Measurements from ENCODE around the gene CD109. TPM values are rescaled to one million over a fixed set of nuclear protein-coding genes. Genes with fewer than 3 reads are reported as not detected.

Gene CD109
- total RNA-seq, 1 experiment from 2014 or later: 46.1 TPM

GRCh38 chr6:73811706-73812105 lies 115.7 kb downstream of the CD109 start:
- ChIA-PET POLR2A (no interaction called here), CTCF (no interaction called here)
- intact Hi-C loops (cut with micrococcal nuclease; ENCODE audit: unreplicated experiment) (no loop called here), in situ Hi-C loops (cut with HindIII; ENCODE audit: low pct_unique_long_range_greater_than_20kb, low sequenced_read_pairs) (no loop called here)
- ATAC-seq: no peak
- no peak for DNase-seq (ENCODE audit: low read depth, low spot score)
- no peaks in the 10 kb centered on the region for H3K27me3 ChIP-seq (ENCODE audit: control insufficient read depth, insufficient read depth, low read length)
- H3K27ac ChIP-seq (ENCODE audit: low read length): no peak overlapping the region
- no peak overlapping the region for H3K4me3 ChIP-seq (ENCODE audit: low read depth in 2 of 2, low read length in 2 of 2)
- no peaks in the 10 kb centered on the region for H3K4me1 ChIP-seq (ENCODE audit: control insufficient read depth, insufficient read depth, low read length)
- BruUV-seq (replicated peaks): no TSS peak
- TF ChIP-seq SIN3A (IDR thresholded peaks at IDR 0.05; ENCODE audit: borderline replicate concordance, insufficient read depth, low read depth, low read length) (no peak), REST (IDR thresholded peaks at IDR 0.05; ENCODE audit: insufficient read depth in 1 of 2, low read depth in 2 of 2, low read length in 1 of 2) (no peak), POLR2AphosphoS5 (IDR thresholded peaks at IDR 0.05; ENCODE audit: low read depth, low read length) (no peak), CTCF (IDR thresholded peaks at IDR 0.05) (no peak), TCF7L2 (IDR thresholded peaks at IDR 0.05; ENCODE audit: low read depth, low read length) (no peak)
- no peaks in the 10 kb centered on the region; the same call in 1 of the 2 replicates for H3K36me3 ChIP-seq (ENCODE audit: control insufficient read depth, insufficient read depth, low read length)
- H3K9me3 ChIP-seq (ENCODE audit: control insufficient read depth, insufficient read depth, low read depth, low read length): no peaks in the 10 kb centered on the region

GRCh38 chr6:73817253-73817652 lies 121.2 kb downstream of the CD109 start:
- CTCF ChIA-PET: no interaction called here
- no peak for ATAC-seq
- no peak for DNase-seq (ENCODE audit: low read depth, low spot score)
- Histone ChIP-seq H3K36me3 (ENCODE audit: control insufficient read depth, insufficient read depth, low read length) (no peaks in the 10 kb centered on the region), H3K4me1 (ENCODE audit: control insufficient read depth, insufficient read depth, low read length) (no peaks in the 10 kb centered on the region), H3K4me3 (ENCODE audit: low read depth in 2 of 2, low read length in 2 of 2) (no peak overlapping the region), H3K9me3 (ENCODE audit: control insufficient read depth, insufficient read depth, low read depth, low read length) (no peaks in the 10 kb centered on the region), H3K27me3 (ENCODE audit: control insufficient read depth, insufficient read depth, low read length) (no peaks in the 10 kb centered on the region), H3K27ac (ENCODE audit: low read length) (no peak overlapping the region)
- POLR2A ChIA-PET: no interaction called here
- in situ Hi-C loops (cut with HindIII; ENCODE audit: low pct_unique_long_range_greater_than_20kb, low sequenced_read_pairs) (no loop called here), intact Hi-C loops (cut with micrococcal nuclease; ENCODE audit: unreplicated experiment) (no loop called here)
- TF ChIP-seq POLR2AphosphoS5 (IDR thresholded peaks at IDR 0.05; ENCODE audit: low read depth, low read length) (no peak), TCF7L2 (IDR thresholded peaks at IDR 0.05; ENCODE audit: low read depth, low read length) (no peak), REST (IDR thresholded peaks at IDR 0.05; ENCODE audit: insufficient read depth in 1 of 2, low read depth in 2 of 2, low read length in 1 of 2) (no peak), SIN3A (IDR thresholded peaks at IDR 0.05; ENCODE audit: borderline replicate concordance, insufficient read depth, low read depth, low read length) (no peak), CTCF (IDR thresholded peaks at IDR 0.05) (no peak)
- BruUV-seq (replicated peaks): no TSS peak

Measured in Panc1 (cell line).